T-helper 2 cell (primary cell): ENCODE data around the gene CNTNAP2.
"Not testable (repeated sequence)": the region's sequence is repeated elsewhere in the genome, so short reads cannot be mapped to it uniquely, and the experiment has no call there.

ENCODE experiments used
- DNase-seq, 5 experiments: peaks; one replicate each; pipeline versions ENCODE4 v3.0.0 to v3.0.0-alpha.2; 2012 to 2022

Gene CNTNAP2

GRCh38 chr7:146905746-146906145, 789.1 kb downstream of the CNTNAP2 start:
- DNase-seq, result not testable (repeated sequence)

- no peak for DNase-seq
These were observed 806.2 kb downstream of the CNTNAP2 start for GRCh38 chr7:146922782-146923181.

DNA sequence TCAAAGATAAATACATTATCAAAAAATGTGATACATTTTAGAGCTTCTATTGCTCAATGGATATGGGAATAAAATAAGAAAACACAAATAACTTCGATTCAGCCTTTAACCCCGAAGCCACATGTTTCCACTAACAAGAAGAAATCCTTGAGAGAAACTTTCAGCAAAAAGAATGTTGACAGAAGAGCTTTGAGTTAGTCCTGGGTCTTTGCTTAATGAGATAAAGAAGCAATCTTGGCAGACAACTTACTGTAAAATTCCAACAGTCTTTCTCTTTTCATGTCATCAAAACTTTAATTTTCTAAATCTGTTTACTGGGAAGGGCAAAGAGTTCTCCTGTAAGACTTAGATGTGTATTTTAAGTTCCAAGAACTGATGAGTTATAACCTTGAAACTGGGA, 810.2 kb downstream of the CNTNAP2 start:
- DNase-seq, result no peak

- DNase-seq, result no peak
These were observed 821.2 kb downstream of the CNTNAP2 start for GRCh38 chr7:146937836-146938235.

GRCh38 chr7:146943483-146943882, 826.9 kb downstream of the CNTNAP2 start:
- DNase-seq, result no peak

GRCh38 chr7:146948703-146949102, 832.1 kb downstream of the CNTNAP2 start:
- DNase-seq, result no peak

DNA sequence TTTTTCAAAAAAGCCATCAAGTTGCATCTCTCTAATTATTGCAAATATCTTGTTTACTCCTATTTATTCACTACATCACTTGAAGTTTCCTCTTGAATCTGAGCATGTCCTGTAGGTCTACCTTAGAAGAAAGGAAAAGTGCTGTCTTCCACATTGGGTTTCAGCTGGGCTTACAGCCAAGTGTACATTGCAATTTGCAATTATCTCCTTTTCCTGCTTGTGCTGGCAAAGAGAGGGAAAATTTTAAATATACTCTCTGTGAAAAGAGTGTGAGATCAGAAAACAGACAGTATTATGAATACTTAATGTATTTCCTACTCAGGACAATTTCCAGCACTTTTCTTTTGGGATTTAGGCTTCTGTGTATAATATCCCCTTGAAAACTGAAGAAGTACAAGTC, 839.7 kb downstream of the CNTNAP2 start:
- no peak for DNase-seq

DNA sequence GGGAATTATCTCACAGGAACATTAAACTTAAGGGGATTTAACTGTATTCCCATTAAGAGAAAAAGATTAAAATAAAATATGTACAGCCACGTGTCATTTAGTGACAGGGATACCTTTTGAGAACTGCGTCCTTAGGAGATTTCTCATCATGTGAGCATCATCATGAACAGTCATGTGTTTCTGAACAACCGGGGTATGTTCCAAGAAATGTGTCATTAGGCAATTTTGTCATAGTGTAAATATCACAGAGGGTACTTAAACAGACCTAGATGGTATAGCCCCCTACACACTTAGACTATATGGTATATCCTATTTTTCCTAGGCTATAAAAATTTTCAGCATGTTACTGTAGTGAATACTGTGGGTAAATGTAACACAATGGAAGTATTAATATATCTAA, 840.3 kb downstream of the CNTNAP2 start:
- DNase-seq, result no peak

GRCh38 chr7:146960773-146961391, 844.3 kb downstream of the CNTNAP2 start:
- DNase-seq, result no peak

DNA sequence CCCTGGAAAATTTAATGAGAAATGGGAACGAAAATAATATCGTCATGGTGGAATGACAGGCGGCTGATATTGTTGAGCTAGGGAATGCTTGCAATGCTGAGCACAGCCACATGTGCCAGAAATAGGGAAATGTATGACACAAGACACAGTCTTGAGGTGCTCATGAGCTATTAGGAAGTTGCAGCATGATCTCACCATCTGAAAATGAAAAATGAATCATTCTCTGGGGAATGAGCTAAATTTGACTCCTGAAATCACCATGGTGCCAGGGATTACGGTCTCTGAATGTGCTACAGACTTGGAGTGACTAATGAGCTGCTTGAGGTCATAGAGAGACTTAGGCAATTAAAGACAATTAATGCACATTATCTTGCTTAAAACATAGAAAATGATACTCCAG, 845.0 kb downstream of the CNTNAP2 start:
- no peak for DNase-seq

DNA sequence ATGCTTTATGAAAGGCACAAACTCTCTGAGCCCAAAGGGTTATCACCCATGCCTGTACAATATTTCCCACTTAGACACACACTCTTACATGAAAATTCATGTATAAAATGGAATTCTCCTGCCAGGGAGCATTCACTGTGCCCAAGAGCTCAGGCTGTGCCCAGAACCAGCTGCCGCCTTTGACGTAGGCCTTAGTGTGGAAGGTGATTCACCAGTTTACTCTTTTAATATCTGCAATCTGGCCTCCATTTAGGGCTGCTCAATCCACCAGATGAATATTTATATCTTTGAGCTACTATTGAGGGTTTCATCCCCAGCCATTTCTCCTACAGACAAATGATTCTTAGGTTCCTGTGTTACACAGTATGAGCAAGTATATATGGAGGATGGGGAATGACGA, 849.7 kb downstream of the CNTNAP2 start:
- DNase-seq, result no peak

GRCh38 chr7:146982482-146982881, 865.9 kb downstream of the CNTNAP2 start:
- no peak for DNase-seq

DNA sequence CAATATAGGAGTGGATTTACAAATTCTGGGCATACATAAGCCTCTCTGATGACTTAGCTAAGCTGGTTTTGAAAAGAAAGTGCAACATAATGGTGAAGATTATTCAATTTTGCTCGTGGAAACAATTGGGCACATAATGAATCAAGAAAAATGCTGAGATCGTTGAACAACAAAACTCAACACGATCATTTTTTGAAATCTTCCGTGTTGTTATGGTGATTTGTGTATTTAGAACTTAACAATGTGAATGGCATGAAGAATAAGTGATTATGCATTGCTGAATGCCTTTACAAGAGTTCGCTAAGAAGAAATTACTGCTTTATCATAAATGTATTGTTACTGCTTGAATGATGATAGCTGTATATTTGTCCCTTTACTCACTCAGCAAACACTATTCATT, 875.0 kb downstream of the CNTNAP2 start:
- no peak for DNase-seq

DNA sequence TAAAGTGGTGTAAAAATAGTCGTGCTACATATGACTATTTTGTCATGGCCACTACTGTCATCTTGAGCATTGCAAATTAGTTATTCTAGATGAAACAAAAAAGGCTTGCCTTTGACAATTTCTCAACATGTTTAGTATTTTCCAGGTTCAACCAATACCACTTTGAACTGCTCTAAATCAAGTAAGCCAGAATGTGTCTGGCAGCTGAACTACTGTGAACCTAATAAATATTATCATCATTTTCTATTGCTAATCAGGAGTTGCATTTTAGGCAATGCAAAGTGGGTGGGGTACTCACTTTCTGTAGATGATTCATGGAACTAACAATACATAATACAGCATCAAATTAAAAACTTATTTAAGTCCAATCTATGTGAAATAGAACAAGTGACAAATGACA, 877.2 kb downstream of the CNTNAP2 start:
- no peak for DNase-seq

GRCh38 chr7:147008530-147008929, 891.9 kb downstream of the CNTNAP2 start:
- no peak for DNase-seq

GRCh38 chr7:147012666-147013065, 896.1 kb downstream of the CNTNAP2 start:
- DNase-seq, result no peak

DNA sequence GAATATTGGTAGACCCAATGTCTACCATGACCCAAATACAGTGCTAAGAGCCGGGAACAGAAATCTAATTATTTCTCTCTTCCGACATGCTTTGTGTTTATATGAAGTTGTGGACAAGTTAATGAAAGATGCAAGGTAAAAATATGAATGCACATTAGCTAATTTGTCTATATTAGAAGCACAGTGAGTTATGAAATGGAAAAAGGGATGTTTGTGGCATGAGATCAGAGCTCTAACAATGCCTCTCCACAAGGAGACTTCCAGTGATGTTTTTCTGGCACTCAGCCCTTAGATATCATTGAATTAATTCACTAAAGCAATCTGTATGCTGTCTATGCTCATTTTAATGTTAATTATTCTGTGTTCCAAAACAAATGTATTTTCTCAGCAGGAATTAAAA, 897.2 kb downstream of the CNTNAP2 start:
- DNase-seq, result no peak

- DNase-seq, result no peak
These were observed 897.8 kb downstream of the CNTNAP2 start for GRCh38 chr7:147014286-147014955.

GRCh38 chr7:147015999-147016398, 899.4 kb downstream of the CNTNAP2 start:
- DNase-seq, result no peak

DNA sequence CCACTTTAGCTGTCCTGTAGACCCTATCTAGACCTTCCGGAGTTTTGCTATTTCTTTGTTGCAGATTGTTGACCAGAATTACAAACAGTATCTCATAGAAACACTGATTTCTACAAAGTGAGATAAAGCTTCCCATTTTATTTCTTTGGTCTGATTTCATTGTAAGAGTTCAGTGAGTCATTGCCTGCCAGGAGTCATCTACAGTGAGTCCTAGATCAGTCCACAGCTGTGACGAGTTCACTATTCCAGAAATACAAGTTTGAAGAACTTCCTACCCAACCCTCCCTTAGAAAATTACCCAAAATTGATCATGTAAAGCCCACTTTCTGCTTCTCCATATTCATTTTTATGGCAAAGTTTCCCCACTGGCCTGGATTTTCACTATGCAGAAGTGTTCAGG, 905.5 kb downstream of the CNTNAP2 start:
- DNase-seq, result no peak

DNA sequence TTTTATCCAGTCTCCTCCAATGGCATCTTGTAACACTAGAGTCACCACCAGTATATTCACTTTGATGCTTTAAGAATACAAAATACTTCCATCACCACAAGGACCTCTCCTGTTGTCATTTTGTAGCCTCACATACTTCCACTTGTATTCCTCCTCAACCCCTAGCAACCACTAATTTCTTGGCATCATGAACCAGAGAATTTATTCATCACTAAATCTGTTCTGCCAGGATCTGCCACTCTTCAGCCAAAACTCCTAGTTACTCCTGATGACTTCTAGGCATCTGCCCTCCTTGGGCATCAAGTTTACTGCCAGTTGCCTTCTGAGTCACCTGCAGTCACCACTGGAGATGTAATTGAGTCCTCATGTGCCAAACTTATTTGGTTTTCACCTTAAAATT, 906.8 kb downstream of the CNTNAP2 start:
- no peak for DNase-seq

- DNase-seq, result no peak
These were observed 913.4 kb downstream of the CNTNAP2 start for GRCh38 chr7:147029953-147030352.

- DNase-seq, result no peak
These were observed 917.0 kb downstream of the CNTNAP2 start for GRCh38 chr7:147033641-147034040.

- DNase-seq, result no peak
These were observed 924.8 kb downstream of the CNTNAP2 start for GRCh38 chr7:147041438-147041837.

- DNase-seq, result no peak
These were observed 928.3 kb downstream of the CNTNAP2 start for GRCh38 chr7:147044941-147045340.
